Effector CD8-positive, alpha-beta T cell (primary cell): Measurements from ENCODE around the gene FBXL17.

ENCODE experiments used
- DNase-seq: peaks from one replicate; lab custom pipeline; 2025; lab: John Stamatoyannopoulos, UW

Gene FBXL17

DNA sequence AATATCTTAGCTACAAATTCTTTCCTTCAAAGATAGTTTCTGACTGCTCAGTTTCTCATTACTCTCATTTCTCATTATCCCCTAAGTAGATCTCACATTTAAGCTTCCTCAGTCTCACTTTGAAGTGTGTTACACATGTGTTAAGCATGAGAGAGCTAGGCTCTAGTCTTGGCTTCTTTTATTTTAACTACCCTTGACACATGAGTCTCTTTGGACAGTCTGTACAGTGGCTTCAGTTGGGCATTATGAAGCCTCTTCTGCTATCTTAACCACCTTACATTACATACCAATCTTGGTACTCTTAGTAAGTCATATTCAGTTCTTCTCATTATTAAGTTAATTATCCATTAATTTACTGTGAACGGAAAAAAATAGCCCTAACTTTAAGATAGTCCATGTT, 232.5 kb downstream of the FBXL17 start:
- DNase-seq, result no peak

- DNase-seq, result no peak
Observed at GRCh38 chr5:108148715-108149139, 233.2 kb downstream of the FBXL17 start.

- DNase-seq, result no peak
Observed at GRCh38 chr5:108146222-108146621, 235.7 kb downstream of the FBXL17 start.

- no peak for DNase-seq
Observed at GRCh38 chr5:108145351-108145750, 236.5 kb downstream of the FBXL17 start.

DNA sequence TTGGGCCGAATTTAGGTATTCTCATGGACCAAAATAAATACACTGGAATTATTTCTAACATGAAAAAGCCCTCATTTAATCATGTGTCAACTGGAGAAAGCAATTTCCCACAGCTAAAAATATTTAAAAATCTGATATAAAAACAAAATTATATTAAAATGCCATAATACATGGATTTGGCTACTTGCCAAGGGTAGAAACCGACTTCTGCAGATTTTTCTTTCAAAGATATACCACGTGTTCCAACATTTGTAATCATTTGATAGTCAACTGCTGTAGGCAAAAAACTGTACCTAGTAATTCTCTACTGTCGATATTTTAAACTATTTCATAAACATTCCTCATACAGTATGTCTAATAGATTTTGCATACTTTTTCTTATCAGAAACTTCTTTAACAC, 237.6 kb downstream of the FBXL17 start:
- no peak for DNase-seq

DNA sequence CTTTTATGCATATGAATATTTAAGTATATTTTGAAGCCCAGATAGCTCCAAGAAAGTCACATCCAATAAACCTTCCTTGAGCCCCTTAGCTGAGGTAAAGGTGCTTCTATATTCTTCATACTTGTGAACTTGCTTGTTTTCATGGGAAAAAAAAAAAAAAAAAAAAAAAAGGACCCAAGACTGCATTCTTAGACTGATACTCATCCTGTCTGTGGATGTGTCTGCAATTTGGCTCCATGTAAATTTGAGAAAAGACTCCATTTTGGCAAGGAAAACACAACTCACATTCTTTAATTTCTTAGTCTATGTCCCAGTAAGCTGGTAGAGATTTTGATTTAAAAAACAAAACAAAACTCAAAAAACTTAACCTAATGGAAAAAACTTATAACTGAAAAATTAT, 238.3 kb downstream of the FBXL17 start:
- DNase-seq, result no peak

DNA sequence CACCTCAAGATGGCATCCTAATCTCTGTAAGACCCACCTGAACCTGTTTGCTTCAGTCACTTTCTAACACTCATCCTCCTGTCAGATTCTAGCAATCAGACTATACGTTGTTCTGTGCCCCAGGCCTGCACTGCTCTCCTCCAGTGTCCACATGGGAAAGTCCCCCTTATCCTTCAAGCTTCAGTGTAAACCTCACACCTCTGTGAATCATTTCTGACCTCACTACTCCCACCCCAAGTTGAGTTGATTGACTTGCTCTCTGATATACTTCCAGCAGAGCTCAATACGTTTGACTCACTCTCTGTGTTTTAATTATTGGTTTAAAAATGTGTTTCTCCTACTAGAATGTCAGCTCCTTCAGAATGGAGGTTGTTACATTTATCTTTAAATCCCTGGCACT, 240.2 kb downstream of the FBXL17 start:
- no peak for DNase-seq

DNA sequence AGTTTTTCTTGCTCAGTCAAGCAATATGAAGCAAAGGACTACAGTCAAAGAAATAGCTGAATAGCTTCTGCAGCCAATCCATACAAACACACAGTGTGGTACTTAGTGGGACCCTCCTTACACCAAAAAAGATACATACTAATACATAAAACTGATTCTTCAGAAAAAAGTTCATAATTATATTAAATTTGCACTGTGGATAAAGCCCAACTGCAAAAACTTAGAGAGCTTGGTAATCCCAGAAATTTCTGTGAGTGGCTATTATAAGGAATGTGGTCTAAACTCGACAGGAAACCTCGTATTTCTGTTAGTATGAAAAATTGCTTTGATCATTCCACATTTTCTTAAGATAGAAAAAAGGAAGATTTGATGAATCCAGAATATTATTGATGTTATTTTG, 245.4 kb downstream of the FBXL17 start:
- DNase-seq, result no peak

- no peak for DNase-seq
Observed at GRCh38 chr5:108129129-108129528, 252.8 kb downstream of the FBXL17 start.

GRCh38 chr5:108125771-108126511, 256.0 kb downstream of the FBXL17 start:
- DNase-seq, result no peak

- DNase-seq, result no peak
Observed at GRCh38 chr5:108124596-108124995, 257.3 kb downstream of the FBXL17 start.

DNA sequence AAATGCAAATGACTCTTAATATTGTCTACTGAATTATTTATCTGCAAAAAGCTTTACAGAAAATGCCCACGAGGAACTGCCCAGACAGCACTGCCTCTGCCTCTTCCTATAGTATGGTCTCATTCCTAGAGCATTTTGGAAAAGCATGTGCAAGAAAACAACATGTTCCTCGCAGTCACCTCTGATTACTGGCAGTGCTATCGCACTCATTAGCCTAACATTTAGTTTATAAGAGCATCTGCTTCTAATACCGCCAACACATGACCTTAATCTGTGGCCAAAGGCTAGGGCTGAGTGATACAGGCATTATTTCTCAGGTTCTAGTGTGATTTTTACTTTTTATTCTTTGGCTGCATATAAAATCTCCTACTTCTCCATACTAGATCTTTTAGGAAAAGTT, 259.2 kb downstream of the FBXL17 start:
- no peak for DNase-seq

DNA sequence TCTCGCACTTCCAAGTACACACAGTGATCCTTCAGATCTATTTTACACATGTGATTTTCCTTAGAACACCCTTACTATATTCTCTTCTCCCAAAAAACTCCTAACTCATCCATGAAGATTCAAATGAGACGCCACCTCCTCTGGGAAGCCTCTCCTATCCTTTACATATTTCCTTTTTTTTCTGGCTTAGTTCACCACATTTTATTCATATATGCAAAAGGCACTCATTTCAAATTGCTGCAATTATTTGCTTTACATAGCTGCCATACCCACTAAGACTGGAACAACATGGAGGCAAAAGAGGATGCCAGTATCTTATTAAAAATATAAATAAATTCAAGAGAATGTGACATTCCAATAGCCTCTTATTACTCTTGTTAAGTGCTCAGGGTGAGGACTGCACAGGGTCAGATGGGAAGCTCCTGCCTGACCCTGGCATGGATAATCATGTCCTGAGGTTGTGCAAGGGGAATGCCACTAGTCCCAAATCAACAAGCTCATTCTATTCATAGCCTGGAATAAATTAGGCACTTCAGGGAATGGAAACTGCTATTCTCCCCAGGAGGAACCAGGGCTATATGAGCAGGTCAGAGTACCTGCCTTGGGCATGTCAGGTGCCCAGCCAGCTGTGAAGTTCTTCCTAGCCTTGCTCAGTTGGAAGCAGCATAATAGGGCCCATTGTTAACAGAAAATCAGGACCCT, 262.9 kb downstream of the FBXL17 start:
- DNase-seq, result no peak

DNA sequence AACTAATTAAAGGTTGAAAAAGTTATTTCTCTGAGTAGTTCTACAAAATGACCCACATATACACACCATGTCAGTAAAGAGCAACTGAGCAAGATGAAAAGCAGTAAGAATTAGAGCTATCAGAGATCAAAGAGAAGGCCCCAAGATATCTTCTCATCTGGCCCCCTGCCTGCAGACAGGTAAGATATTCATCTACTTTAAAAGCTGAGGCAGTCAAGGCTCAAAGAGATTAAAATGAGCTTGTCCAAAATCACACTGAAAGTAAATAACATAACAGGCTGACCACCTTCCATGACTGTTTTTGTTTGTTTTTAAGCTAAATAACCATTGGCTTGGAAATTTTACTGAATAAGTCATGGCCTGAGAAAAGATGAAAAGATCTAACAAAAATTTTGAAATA, 266.2 kb downstream of the FBXL17 start:
- DNase-seq, result no peak

DNA sequence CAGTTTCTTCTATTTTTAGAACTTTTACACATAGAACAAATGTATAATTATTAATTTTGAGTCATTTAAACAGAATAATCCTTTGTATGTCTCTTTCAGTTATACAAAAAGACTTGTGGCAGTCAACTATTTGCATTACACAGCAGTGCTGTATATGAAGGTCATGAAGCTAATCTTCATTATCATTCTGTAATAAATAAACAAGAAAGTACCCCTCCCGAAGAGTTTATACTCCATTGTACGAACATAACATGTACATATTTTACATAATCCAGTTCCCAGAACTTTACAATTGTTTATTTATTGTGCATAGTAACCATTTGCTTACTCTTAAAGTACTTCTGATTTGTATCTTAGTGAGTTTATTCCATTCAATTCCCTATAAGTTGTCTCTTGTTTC, 267.9 kb downstream of the FBXL17 start:
- DNase-seq, result no peak

GRCh38 chr5:108111736-108112135, 270.2 kb downstream of the FBXL17 start:
- DNase-seq, result no peak

- DNase-seq, result no peak
Observed at GRCh38 chr5:108109059-108109458, 272.8 kb downstream of the FBXL17 start.

DNA sequence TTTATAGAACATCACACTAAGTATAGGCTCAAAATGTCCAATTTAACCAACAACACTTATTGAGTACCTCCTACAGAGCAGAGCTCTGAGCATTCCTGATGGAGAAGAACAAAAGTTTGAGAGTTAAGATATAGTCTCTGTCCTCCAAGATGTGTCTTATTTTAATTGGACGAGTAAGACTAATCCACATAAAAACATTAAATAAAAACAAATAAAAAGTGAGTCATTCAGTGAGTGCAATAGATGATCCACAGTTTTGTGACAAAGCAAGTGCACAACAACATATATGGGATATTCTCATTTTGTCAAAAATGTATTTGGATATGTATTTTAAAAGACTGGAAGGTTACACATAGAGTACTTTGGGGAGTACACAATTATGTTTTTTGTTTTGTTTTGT, 277.4 kb downstream of the FBXL17 start:
- DNase-seq, result no peak

- no peak for DNase-seq
Observed at GRCh38 chr5:108102463-108102862, 279.4 kb downstream of the FBXL17 start.

DNA sequence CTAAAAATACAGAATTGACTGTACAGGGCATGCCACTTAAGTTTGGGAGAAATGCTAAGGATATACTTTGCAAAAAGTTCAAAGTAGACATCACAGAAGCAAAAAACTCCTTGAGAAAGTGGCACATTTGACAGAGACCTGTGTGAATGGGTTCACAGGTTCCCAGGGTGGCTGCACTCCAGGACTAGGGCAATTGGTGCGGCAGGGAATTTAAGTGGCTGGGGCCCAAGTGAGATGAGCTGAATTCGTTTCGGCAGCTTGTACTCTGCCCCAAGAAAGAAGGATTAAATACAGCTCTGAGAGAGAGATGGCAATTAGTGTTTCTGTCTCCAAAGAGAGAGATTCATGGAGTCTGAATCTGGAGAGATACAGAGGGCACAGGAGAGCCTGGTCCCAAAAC, 280.1 kb downstream of the FBXL17 start:
- no peak for DNase-seq

DNA sequence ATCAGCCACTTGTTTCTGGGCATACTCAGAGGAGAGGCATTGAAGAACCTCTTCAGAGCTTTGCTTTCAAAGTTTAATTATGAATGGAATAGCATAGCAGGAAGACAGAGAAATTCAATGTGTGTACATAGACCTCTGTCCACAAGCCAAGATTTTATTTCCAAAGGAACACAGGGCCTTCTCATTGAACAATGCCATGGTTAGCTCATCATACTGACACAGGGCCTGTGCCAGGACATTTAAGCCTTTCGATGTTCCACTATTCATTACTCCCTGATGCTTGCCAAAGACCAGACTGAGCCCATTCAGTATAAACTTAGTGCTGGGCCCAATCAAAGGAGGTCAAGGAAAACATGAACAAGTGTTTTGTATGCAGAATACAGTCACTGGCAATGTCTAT, 280.8 kb downstream of the FBXL17 start:
- DNase-seq, result no peak

GRCh38 chr5:108094800-108095199, 287.1 kb downstream of the FBXL17 start:
- no peak for DNase-seq

DNA sequence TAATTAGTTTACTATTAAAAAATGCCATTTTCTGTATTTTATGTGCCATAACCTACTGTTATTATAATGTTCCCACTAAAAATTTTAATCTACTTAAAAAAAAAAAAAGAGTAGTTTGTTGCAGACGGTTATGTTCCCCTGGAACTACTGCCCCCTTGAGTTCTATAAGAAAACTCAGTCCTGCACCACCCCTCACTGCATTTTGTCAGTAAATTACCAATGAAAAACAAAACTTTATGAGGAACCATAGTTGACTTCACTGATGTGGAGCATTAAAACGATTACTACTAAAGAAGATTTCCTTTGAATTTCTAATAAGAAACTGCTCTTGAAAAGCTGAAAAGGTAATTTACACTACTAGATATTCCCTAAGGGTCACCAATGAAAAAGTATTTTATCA, 288.7 kb downstream of the FBXL17 start:
- no peak for DNase-seq

GRCh38 chr5:108090946-108091345, 291.0 kb downstream of the FBXL17 start:
- no peak for DNase-seq
